B cell (primary cell): ENCODE measurements around the gene NID1. TPM values are rescaled to one million over a fixed set of nuclear protein-coding genes. Genes with fewer than 3 reads are reported as not detected.
"Not testable (repeated sequence)": the region's sequence is repeated elsewhere in the genome, so short reads cannot be mapped to it uniquely, and the experiment has no call there.

Experiments used
- ATAC-seq: fragments of 200-7000 bp; cut with Tn5 transposase; one replicate; pipeline ENCODE4 v1.10.0; 2021; ENCODE audit warnings: low read depth, mild to moderate bottlenecking, moderate number of reproducible peaks, moderate library complexity
- CTCF ChIA-PET: fragments of 350-600 bp; sonication (Branson Sonifier 250); formaldehyde crosslinking; loops from one replicate; lab custom pipeline; 2021; ENCODE audit warnings: antibody characterized with exemption, inconsistent platforms; lab: Charles Lee
- POLR2A ChIA-PET: fragments of 350-600 bp; sonication (Branson Sonifier 250); formaldehyde crosslinking; loops from one replicate; lab custom pipeline; 2021; ENCODE audit warnings: antibody characterized with exemption; lab: Charles Lee
- DNase-seq: peaks from one replicate; pipeline ENCODE4 v3.0.0; 2013
- H2AFZ ChIP-seq: 2 replicates; pipeline ENCODE4 v1.6.1; 2012; ENCODE audit warnings: mild to moderate bottlenecking, low read depth, low read length; ENCODE audit not compliant: insufficient read depth, poor library complexity, severe bottlenecking
- H3K27ac ChIP-seq, 2 donors: 1 replicate in 1 of 2; 2 replicates in 1 of 2; pipeline ENCODE4 v1.5.1; 2012 to 2013; ENCODE audit warnings: low read length in 2 of 2, mild to moderate bottlenecking in 2 of 2, moderate library complexity in 1 of 2
- H3K27me3 ChIP-seq, 4 experiments: fragments of 200-600 bp in 1 of 4; sonication (generic) in 1 of 4; replicated peaks in 1 of 4; 1 replicate in 2 of 4; 2 replicates in 2 of 4; pipeline versions ENCODE4 v1.6.1 to v1.7.0; 2013 to 2016; ENCODE audit warnings: low read length in 3 of 4, mild to moderate bottlenecking in 2 of 4, mixed read lengths in 1 of 4, moderate library complexity in 1 of 4; ENCODE audit not compliant: insufficient read depth in 4 of 4, control insufficient read depth in 3 of 4; ENCODE audit errors: control extremely low read depth in 1 of 4
- H3K36me3 ChIP-seq, 2 experiments: replicated peaks in 1 of 2; 1 replicate in 1 of 2; 2 replicates in 1 of 2; pipeline versions ENCODE4 v1.6.1 to v1.7.1; 2013; ENCODE audit warnings: low read length in 1 of 2; ENCODE audit not compliant: insufficient read depth in 2 of 2, control insufficient read depth in 1 of 2; ENCODE audit errors: control extremely low read depth in 1 of 2, extremely low read depth in 1 of 2
- H3K4me1 ChIP-seq, 2 donors: fragments of 200-600 bp in 1 of 2; sonication (generic) in 1 of 2; 1 replicate in 1 of 2; 2 replicates in 1 of 2; pipeline versions ENCODE4 v1.5.1 to v1.6.1; 2013 to 2017; ENCODE audit warnings: low read length in 2 of 2; ENCODE audit not compliant: control insufficient read depth in 2 of 2, insufficient read depth in 2 of 2
- H3K4me2 ChIP-seq: replicated peaks from 2 replicates; pipeline ENCODE3; 2012; ENCODE audit warnings: mild to moderate bottlenecking, low read depth, low read length; ENCODE audit not compliant: poor library complexity, severe bottlenecking
- H3K4me3 ChIP-seq, 5 experiments: fragments of 200-600 bp in 1 of 5; sonication (generic) in 1 of 5; 1 replicate in 3 of 5; 2 replicates in 2 of 5; pipeline versions ENCODE4 v1.5.1 to v1.7.0; 2011 to 2016; ENCODE audit warnings: low read length in 4 of 5, mild to moderate bottlenecking in 4 of 5, low read depth in 2 of 5, control low read depth in 1 of 5, moderate library complexity in 1 of 5; ENCODE audit not compliant: insufficient read depth in 1 of 5; ENCODE audit errors: control extremely low read depth in 1 of 5, extremely low read depth in 1 of 5
- H3K79me2 ChIP-seq: fragments of 200-600 bp; sonication (generic); one replicate; pipeline ENCODE4 v1.6.0; 2016; ENCODE audit warnings: low read length; ENCODE audit not compliant: control insufficient read depth, insufficient read depth
- H3K9ac ChIP-seq: fragments of 200-600 bp; sonication (generic); 2 replicates; pipeline ENCODE4 v1.6.1; 2017; ENCODE audit warnings: mild to moderate bottlenecking, low read length, moderate library complexity
- H3K9me3 ChIP-seq, 3 donors: one replicate each; pipeline versions ENCODE4 v1.6.1 to v1.7.1; 2013; ENCODE audit warnings: low read length in 2 of 3; ENCODE audit not compliant: control insufficient read depth in 2 of 3, insufficient read depth in 1 of 3; ENCODE audit errors: control extremely low read depth in 1 of 3
- H4K20me1 ChIP-seq: 2 replicates; pipeline ENCODE4 v1.6.0; 2012; ENCODE audit warnings: mild to moderate bottlenecking, low read length; ENCODE audit not compliant: insufficient read depth, control insufficient read depth, poor library complexity, severe bottlenecking
- H3K27ac Mint-ChIP-seq: one replicate; pipeline ENCODE4 v1.8.0; 2021; ENCODE audit warnings: mixed read lengths
- H3K27me3 Mint-ChIP-seq: one replicate; pipeline ENCODE4 v1.8.0; 2021; ENCODE audit warnings: mixed read lengths
- H3K4me1 Mint-ChIP-seq: one replicate; pipeline ENCODE4 v1.8.0; 2021; ENCODE audit warnings: mixed read lengths
- H3K4me3 Mint-ChIP-seq: one replicate; pipeline ENCODE4 v1.8.0; 2021; ENCODE audit warnings: mixed read lengths
- H3K9me3 Mint-ChIP-seq: one replicate; pipeline ENCODE4 v1.8.0; 2022; ENCODE audit warnings: mixed read lengths; ENCODE audit not compliant: insufficient read depth
- EZH2 ChIP-seq: IDR thresholded peaks from 2 replicates; pipeline ENCODE4 v1.6.1; 2012; ENCODE audit warnings: borderline replicate concordance, low read depth, mild to moderate bottlenecking, moderate library complexity, low read length; ENCODE audit not compliant: insufficient read depth, poor library complexity, severe bottlenecking
- WGBS: methylation state at CpG from one replicate; pipeline ENCODE4 v1.1.5; 2013; ENCODE audit warnings: missing lambda C conversion rate; ENCODE audit not compliant: insufficient coverage; 5-methylcytosine and 5-hydroxymethylcytosine counted together
- intact Hi-C: fragments of 100-400 bp; cut with micrococcal nuclease; formaldehyde crosslinking; loops from one replicate; pipeline ENCODE4 v1.10.0; 2022
- polyA plus RNA-seq: library from polyadenylated mRNA; depleted of rRNA; stranded (reverse); fragments of >200 nt; gene quantifications from 2 replicates; pipeline ENCODE4 v1.2.3, GENCODE V29; 2012
- small RNA-seq: library from RNA; depleted of rRNA; stranded (forward); fragments of <200 nt; gene quantifications from one replicate; pipeline ENCODE3, GENCODE V24; 2012; ENCODE audit warnings: low replicate concordance, low read depth; ENCODE audit not compliant: insufficient read length
- total RNA-seq, 2 donors: library from RNA; stranded (reverse); fragments of 120-200 nt in 1 of 2; gene quantifications; 1 replicate in 1 of 2; 2 replicates in 1 of 2; pipeline versions ENCODE4 v1.2.3 to v1.2.4, GENCODE V29; 2013 to 2022
- TF ChIP-seq, protein P1 (sequence below): fragments of 200-600 bp; IDR thresholded peaks from one replicate; pipeline ENCODE4 v1.8.0; 2022; ENCODE audit warnings: antibody characterized with exemption, mild to moderate bottlenecking

The NID1 gene
- total and polyA plus RNA-seq, 2 donors (not counting 1 experiment from before 2014, with no cell fraction given), result 0.06 TPM; not detected in 1

DNA sequence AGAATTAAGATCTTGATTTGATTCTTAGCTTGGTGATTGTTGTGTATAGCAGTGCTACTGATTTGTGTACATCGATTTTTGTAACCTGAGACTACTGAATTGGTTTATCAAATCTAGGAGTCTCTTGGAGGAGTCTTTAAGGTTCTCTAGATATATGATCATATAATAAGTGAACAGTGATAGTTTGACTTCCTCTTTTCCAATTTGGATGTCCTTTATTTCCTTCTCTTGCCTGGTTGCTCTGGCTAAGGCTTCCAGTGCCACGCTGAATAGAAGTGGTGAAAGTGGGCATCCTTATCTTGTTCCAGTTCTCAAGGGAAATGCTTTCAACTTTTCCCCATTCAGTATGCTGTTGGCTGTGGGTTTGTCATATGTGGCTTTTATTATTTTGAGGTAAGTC is 136.7 kb downstream of the NID1 start:
- Histone ChIP-seq H3K4me1 (peaks cover 60 to 64% of the 10 kb centered on the region in 2 donors), H2AFZ (no peak overlapping the region), H3K4me3 (no peak overlapping the region), H3K27me3 (no peaks in the 10 kb centered on the region), H3K9ac (no peak overlapping the region), H3K36me3 (no peaks in the 10 kb centered on the region), H3K79me2 (no peaks in the 10 kb centered on the region), H3K27ac (no peak overlapping the region), H3K4me2 (no peak overlapping the region), H3K9me3 (no peaks in the 10 kb centered on the region), H4K20me1 (no peaks in the 10 kb centered on the region)
- no peak for DNase-seq
- ChIA-PET CTCF (interaction anchor here (1.2 kb wide), 1 partner anchor 71 kb away, joined by 3 read pairs; no protein-coding TSS in a partner anchor), POLR2A (interaction anchor here (0.7 kb wide), 1 partner anchor 9 kb away, joined by 3 read pairs; no protein-coding TSS in a partner anchor)
- no peaks in the 10 kb centered on the region for H3K9me3 Mint-ChIP-seq
- no peak for ATAC-seq
- WGBS, result no CpG with 5 or more reads among the region's 2 CpGs
- H3K4me1 Mint-ChIP-seq, result peaks cover 64% of the 10 kb centered on the region
- intact Hi-C loops, result no loop called here
- H3K4me3 Mint-ChIP-seq, result no peak overlapping the region
- no peaks in the 10 kb centered on the region for H3K27me3 Mint-ChIP-seq
- H3K27ac Mint-ChIP-seq, result no peak overlapping the region
- TF ChIP-seq EZH2, result no peak
- TF ChIP-seq, protein P1, sequence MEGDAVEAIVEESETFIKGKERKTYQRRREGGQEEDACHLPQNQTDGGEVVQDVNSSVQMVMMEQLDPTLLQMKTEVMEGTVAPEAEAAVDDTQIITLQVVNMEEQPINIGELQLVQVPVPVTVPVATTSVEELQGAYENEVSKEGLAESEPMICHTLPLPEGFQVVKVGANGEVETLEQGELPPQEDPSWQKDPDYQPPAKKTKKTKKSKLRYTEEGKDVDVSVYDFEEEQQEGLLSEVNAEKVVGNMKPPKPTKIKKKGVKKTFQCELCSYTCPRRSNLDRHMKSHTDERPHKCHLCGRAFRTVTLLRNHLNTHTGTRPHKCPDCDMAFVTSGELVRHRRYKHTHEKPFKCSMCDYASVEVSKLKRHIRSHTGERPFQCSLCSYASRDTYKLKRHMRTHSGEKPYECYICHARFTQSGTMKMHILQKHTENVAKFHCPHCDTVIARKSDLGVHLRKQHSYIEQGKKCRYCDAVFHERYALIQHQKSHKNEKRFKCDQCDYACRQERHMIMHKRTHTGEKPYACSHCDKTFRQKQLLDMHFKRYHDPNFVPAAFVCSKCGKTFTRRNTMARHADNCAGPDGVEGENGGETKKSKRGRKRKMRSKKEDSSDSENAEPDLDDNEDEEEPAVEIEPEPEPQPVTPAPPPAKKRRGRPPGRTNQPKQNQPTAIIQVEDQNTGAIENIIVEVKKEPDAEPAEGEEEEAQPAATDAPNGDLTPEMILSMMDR, result no peak

DNA sequence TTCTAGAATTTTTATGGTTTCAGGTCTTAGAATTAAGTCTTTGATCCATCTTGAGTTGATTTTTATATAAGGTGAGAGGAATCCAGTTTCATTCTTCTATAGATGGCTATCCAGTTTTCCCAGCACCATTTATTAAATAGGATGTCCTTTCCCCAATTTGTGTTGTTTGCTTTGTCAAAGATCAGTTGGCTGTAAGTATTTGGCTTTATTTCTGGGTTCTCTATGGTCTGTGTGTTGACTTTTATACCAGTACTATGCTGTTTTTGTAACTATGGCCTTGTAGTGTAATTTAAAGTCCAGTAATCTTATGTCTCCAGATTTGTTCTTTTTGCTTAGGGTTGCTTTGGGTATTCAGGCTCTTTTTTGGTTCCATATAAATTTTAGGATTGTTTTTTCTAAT is 137.3 kb downstream of the NID1 start:
- H3K36me3 ChIP-seq, H3K27me3 Mint-ChIP-seq, H4K20me1 ChIP-seq, H2AFZ ChIP-seq, H3K27ac ChIP-seq, H3K27me3 ChIP-seq, DNase-seq, ATAC-seq, H3K9me3 Mint-ChIP-seq, intact Hi-C loops, H3K9ac ChIP-seq, H3K27ac Mint-ChIP-seq, CTCF ChIA-PET, H3K79me2 ChIP-seq, H3K4me3 ChIP-seq, H3K9me3 ChIP-seq, H3K4me3 Mint-ChIP-seq, POLR2A ChIA-PET, H3K4me2 ChIP-seq: not testable (repeated sequence)
- peaks cover 60 to 64% of the 10 kb centered on the region in 2 donors for H3K4me1 ChIP-seq
- H3K4me1 Mint-ChIP-seq, result peaks cover 64% of the 10 kb centered on the region

Small RNAs within 50 kb of the gene (small RNA-seq; reads per million reads assigned to genes)
- not detected for gene RF00019

Other genes starting within 250 kb of the NID1 start
- gene LYST, start 198.2 kb downstream of the NID1 start, total RNA-seq, result 120 and 128 TPM in 2 replicates
- 50.4 and 65.5 TPM in 2 replicates for gene LYST, start 198.2 kb downstream of the NID1 start, polyA plus RNA-seq
- gene GPR137B, start 77.4 kb upstream of the NID1 start, total RNA-seq, result 11.3 and 11.8 TPM in 2 replicates
- 1.5 and 1.9 TPM in 2 replicates for gene GPR137B, start 77.4 kb upstream of the NID1 start, polyA plus RNA-seq
- gene ERO1B, start 216.9 kb upstream of the NID1 start, total RNA-seq, result 24.3 and 25.6 TPM in 2 replicates
- gene ERO1B, start 216.9 kb upstream of the NID1 start, polyA plus RNA-seq, result 5.1 and 10.1 TPM in 2 replicates